H1 (cell line): ENCODE data around the gene ADPRH. TPM values are rescaled to one million over a fixed set of nuclear protein-coding genes. Genes with fewer than 3 reads are reported as not detected.

ENCODE experiments used
- CTCF ChIA-PET: fragments of 300-600 bp; sonication (Branson Sonifier 250); formaldehyde crosslinking; loops from one replicate; lab custom pipeline; 2021; ENCODE audit not compliant: partially characterized antibody; lab: Charles Lee
- POLR2A ChIA-PET: fragments of 300-600 bp; sonication (Branson Sonifier 250); formaldehyde crosslinking; loops from one replicate; lab custom pipeline; 2021; ENCODE audit warnings: inconsistent platforms; ENCODE audit not compliant: partially characterized antibody; lab: Charles Lee
- DNase-seq, 2 experiments: peaks; one replicate each; pipeline versions ENCODE4 v3.0.0 to v3.0.0-alpha.2; 2010 to 2022; ENCODE audit warnings: low spot score in 2 of 2, low read depth in 1 of 2, mixed read lengths in 1 of 2
- FAIRE-seq: peaks from 2 replicates; lab custom pipeline; 2011; peaks lifted over from hg19 to GRCh38; lab: Jason Lieb, UNC
- H2AFZ ChIP-seq: 2 replicates; pipeline ENCODE4 v1.8.1; 2012; ENCODE audit warnings: low read length, inconsistent platforms
- H2AK5ac ChIP-seq: 2 replicates; pipeline ENCODE4 v1.6.1; 2013; ENCODE audit warnings: low read depth, low read length
- H2BK120ac ChIP-seq: replicated peaks from 2 replicates; pipeline ENCODE3; 2013; ENCODE audit warnings: low read depth, low read length, inconsistent platforms
- H2BK12ac ChIP-seq: 2 replicates; pipeline ENCODE4 v1.6.1; 2013; ENCODE audit warnings: low read depth, low read length
- H2BK15ac ChIP-seq: 2 replicates; pipeline ENCODE4 v1.6.1; 2013; ENCODE audit warnings: low read length
- H2BK20ac ChIP-seq: 2 replicates; pipeline ENCODE4 v1.6.1; 2013; ENCODE audit warnings: low read length
- H2BK5ac ChIP-seq: 2 replicates; pipeline ENCODE4 v1.6.1; 2013; ENCODE audit warnings: low read depth, low read length
- H3K14ac ChIP-seq: 2 replicates; pipeline ENCODE4 v1.6.1; 2013; ENCODE audit warnings: inconsistent platforms; ENCODE audit not compliant: insufficient read length
- H3K18ac ChIP-seq: 2 replicates; pipeline ENCODE4 v1.6.1; 2013; ENCODE audit warnings: low read length; ENCODE audit errors: extremely low read depth
- H3K23ac ChIP-seq: 2 replicates; pipeline ENCODE4 v1.6.1; 2013; ENCODE audit warnings: inconsistent platforms; ENCODE audit not compliant: insufficient read length
- H3K23me2 ChIP-seq: 2 replicates; pipeline ENCODE4 v1.6.1; 2013; ENCODE audit warnings: low read depth, low read length
- H3K27ac ChIP-seq: 2 replicates; pipeline ENCODE4 v1.6.1; 2011; ENCODE audit warnings: low read depth, low read length, inconsistent platforms
- H3K27me3 ChIP-seq, 4 experiments: replicated peaks in 1 of 4; 1 replicate in 1 of 4; 2 replicates in 3 of 4; pipeline versions ENCODE4 v1.6.1 to v1.8.1; 2011 to 2013; ENCODE audit warnings: low read length in 3 of 4, mild to moderate bottlenecking in 3 of 4, inconsistent platforms in 2 of 4, mixed read lengths in 2 of 4, moderate library complexity in 1 of 4; ENCODE audit not compliant: control insufficient read depth in 3 of 4, insufficient read depth in 3 of 4; ENCODE audit errors: extremely low read depth in 1 of 4
- H3K36me3 ChIP-seq, 4 experiments: 2 replicates each; pipeline versions ENCODE4 v1.6.1 to v1.8.1; 2011 to 2013; ENCODE audit warnings: mild to moderate bottlenecking in 4 of 4, low read length in 3 of 4, moderate library complexity in 2 of 4, control low read depth in 1 of 4, inconsistent platforms in 1 of 4; ENCODE audit not compliant: insufficient read depth in 4 of 4, control insufficient read depth in 2 of 4
- H3K4ac ChIP-seq: replicated peaks from 2 replicates; pipeline ENCODE3; 2013; ENCODE audit warnings: low read length, low read depth, mixed read lengths, inconsistent platforms; ENCODE audit not compliant: insufficient read length
- H3K4me1 ChIP-seq, 4 experiments: replicated peaks in 1 of 4; 1 replicate in 1 of 4; 2 replicates in 3 of 4; pipeline versions ENCODE4 v1.6.1 to v1.8.1; 2011 to 2013; ENCODE audit warnings: low read length in 3 of 4, inconsistent platforms in 2 of 4, mixed read lengths in 1 of 4; ENCODE audit not compliant: insufficient read depth in 4 of 4, control insufficient read depth in 3 of 4
- H3K4me2 ChIP-seq, 2 experiments: 2 replicates each; pipeline versions ENCODE4 v1.6.1 to v1.8.1; 2011 to 2013; ENCODE audit warnings: low read depth in 2 of 2, low read length in 2 of 2, control low read depth in 1 of 2, inconsistent platforms in 1 of 2, mild to moderate bottlenecking in 1 of 2; ENCODE audit not compliant: insufficient read depth in 1 of 2
- H3K4me3 ChIP-seq, 4 experiments: fragments of 200-600, 300-600 bp in 1 of 4; sonication (generic), shearing (Covaris generic), sonication (Bioruptor Twin) in 1 of 4; 2 replicates each; pipeline versions ENCODE4 v1.5.1 to v1.8.1; 2011 to 2016; ENCODE audit warnings: low read length in 4 of 4, low read depth in 3 of 4, control low read depth in 2 of 4, inconsistent platforms in 2 of 4, mild to moderate bottlenecking in 2 of 4, mixed read lengths in 1 of 4, moderate library complexity in 1 of 4; ENCODE audit not compliant: insufficient read depth in 2 of 4; ENCODE audit errors: extremely low read depth in 1 of 4
- H3K56ac ChIP-seq: replicated peaks from 2 replicates; pipeline ENCODE3; 2013; ENCODE audit warnings: low read depth, mild to moderate bottlenecking, mixed read lengths, low read length, inconsistent platforms; ENCODE audit not compliant: insufficient read length
- H3K79me1 ChIP-seq: 2 replicates; pipeline ENCODE4 v1.6.1; 2013; ENCODE audit warnings: low read depth, low read length, control low read depth
- H3K79me2 ChIP-seq, 2 experiments: 2 replicates each; pipeline versions ENCODE4 v1.6.1 to v1.8.1; 2012 to 2013; ENCODE audit warnings: low read length in 2 of 2, mild to moderate bottlenecking in 2 of 2, inconsistent platforms in 1 of 2; ENCODE audit not compliant: insufficient read depth in 2 of 2, control insufficient read depth in 1 of 2
- H3K9ac ChIP-seq, 4 experiments: replicated peaks in 1 of 4; 1 replicate in 1 of 4; 2 replicates in 3 of 4; pipeline versions ENCODE4 v1.6.1 to v1.8.1; 2011 to 2013; ENCODE audit warnings: low read depth in 3 of 4, low read length in 3 of 4, control low read depth in 2 of 4, mild to moderate bottlenecking in 2 of 4, moderate library complexity in 2 of 4, inconsistent platforms in 1 of 4; ENCODE audit errors: extremely low read depth in 1 of 4
- H3K9me3 ChIP-seq, 2 experiments: 2 replicates each; pipeline versions ENCODE4 v1.6.1 to v1.8.1; 2012 to 2013; ENCODE audit warnings: mild to moderate bottlenecking in 2 of 2, moderate library complexity in 2 of 2, control low read depth in 1 of 2, inconsistent platforms in 1 of 2, low read depth in 1 of 2, low read length in 1 of 2, mixed read lengths in 1 of 2; ENCODE audit not compliant: insufficient read depth in 2 of 2
- H4K20me1 ChIP-seq, 2 experiments: replicated peaks in 1 of 2; 2 replicates each; pipeline versions ENCODE3 to v1.8.1; 2011 to 2013; ENCODE audit warnings: inconsistent platforms in 2 of 2, low read length in 2 of 2, mild to moderate bottlenecking in 1 of 2; ENCODE audit not compliant: insufficient read depth in 2 of 2, control insufficient read depth in 1 of 2
- H4K5ac ChIP-seq: 2 replicates; pipeline ENCODE4 v1.6.1; 2013; ENCODE audit warnings: low read length, low read depth, mixed read lengths, inconsistent platforms; ENCODE audit not compliant: insufficient read length
- H4K8ac ChIP-seq: 2 replicates; pipeline ENCODE4 v1.8.0; 2013; ENCODE audit warnings: mild to moderate bottlenecking, moderate library complexity, low read length, inconsistent platforms; ENCODE audit not compliant: insufficient read depth; ENCODE audit errors: extremely low read depth
- H4K91ac ChIP-seq: replicated peaks from 2 replicates; pipeline ENCODE3; 2013; ENCODE audit warnings: low read length, mixed read lengths, inconsistent platforms; ENCODE audit not compliant: insufficient read length
- CHD2 ChIP-seq: IDR thresholded peaks from 2 replicates; pipeline ENCODE4 v1.6.1; 2012; ENCODE audit warnings: low read length, improper control_type of control experiment
- JUND ChIP-seq: IDR thresholded peaks from 2 replicates; pipeline ENCODE4 v1.6.1; 2011; ENCODE audit warnings: mild to moderate bottlenecking, improper control_type of control experiment, low read length
- TBP ChIP-seq: IDR thresholded peaks from 2 replicates; pipeline ENCODE4 v1.6.1; 2011; ENCODE audit warnings: low read depth, low read length, improper control_type of control experiment
- WGBS, 2 experiments: shearing (Covaris generic) in 1 of 2; methylation state at CpG; one replicate each; pipeline versions ENCODE4 v1.1.6 to v1.1.7; 2013 to 2015; ENCODE audit warnings: low lambda C conversion rate in 2 of 2, mixed read lengths in 2 of 2, inconsistent platforms in 1 of 2, low coverage in 1 of 2, missing lambda C conversion rate in 1 of 2; ENCODE audit not compliant: insufficient replicate concordance in 2 of 2, insufficient coverage in 1 of 2, insufficient read length in 1 of 2; ENCODE audit errors: extremely low coverage in 1 of 2, missing lambda C conversion rate in 1 of 2; 5-methylcytosine and 5-hydroxymethylcytosine counted together
- polyA plus RNA-seq, 7 experiments: library from polyadenylated mRNA; depleted of rRNA in 3 of 7; stranded (reverse) in 5 of 7; unstranded in 2 of 7; fragments of >200 nt in 5 of 7; fragments of 200-250 nt in 2 of 7; gene quantifications; 1 replicate in 5 of 7; 2 replicates in 1 of 7; 4 replicates in 1 of 7; pipeline versions ENCODE4 v1.2.1 to v1.2.3, GENCODE V29; 2011 to 2013; ENCODE audit warnings: missing spikeins in 2 of 7, mixed read lengths in 2 of 7
- total RNA-seq: library from RNA; stranded (reverse); fragmentation: NEBNext Ultra II Directional; extraction: Animal tissue kit (Norgen Biotek cat#: 25700); gene quantifications from 2 replicates; pipeline ENCODE4 v1.2.1, GENCODE V29; 2021

ADPRH gene
- total and polyA plus RNA-seq, 2 of the 8 experiments (the other 6 are each of a cell fraction or from before 2014, with no cell fraction given), result 2.6 to 4.2 TPM

DNA sequence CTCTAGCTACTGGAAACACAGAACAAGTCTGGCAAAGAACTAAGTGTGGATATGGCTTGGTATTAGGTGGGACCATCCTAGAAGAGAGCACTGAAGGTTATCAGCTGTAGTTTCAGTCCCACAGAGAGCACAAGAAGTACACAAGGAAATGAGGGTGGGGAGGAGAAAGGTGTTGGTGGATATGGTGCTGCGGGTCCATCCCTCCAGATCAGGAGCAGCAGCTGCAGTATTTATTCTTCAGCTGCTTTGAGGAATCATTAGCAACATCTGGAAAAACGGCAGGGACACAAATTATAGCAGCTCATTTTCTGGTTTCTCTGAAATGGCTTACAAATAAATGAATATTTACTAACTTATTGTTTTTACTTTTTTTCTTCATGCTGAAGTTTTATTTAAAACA lies 48.8 kb upstream of the ADPRH start:
- TF ChIP-seq TBP, result no peak
- no peak for TF ChIP-seq CHD2
- no peak for TF ChIP-seq JUND
- H3K4me1 ChIP-seq, result peaks cover 0 to under 1% (median 0%) of the 10 kb centered on the region in 4 experiments; a peak in 2 of 7 replicates
- no peak overlapping the region for H2AFZ ChIP-seq
- H3K27me3 ChIP-seq, result no peaks in the 10 kb centered on the region
- H2BK20ac ChIP-seq, result no peak overlapping the region
- H3K9me3 ChIP-seq, result no peaks in the 10 kb centered on the region
- H4K20me1 ChIP-seq, result no peaks in the 10 kb centered on the region
- CTCF ChIA-PET, result interaction anchor here (0.7 to 1.4 kb wide), 3 partner anchors 9 to 29 kb away, joined by 3 to 6 read pairs (median 4); partner anchors contain the start of gene CD80
- FAIRE-seq, result no peak
- H4K91ac ChIP-seq, result no peak overlapping the region
- WGBS, 2 experiments, result 83% methylated on average over 2 of the region's 2 CpGs; no CpG with 5 or more reads in 1 of the 2 experiments
- no peaks in the 10 kb centered on the region for H3K23me2 ChIP-seq
- no peak overlapping the region for H2BK12ac ChIP-seq
- POLR2A ChIA-PET, result interaction anchor here (0.8 to 1.2 kb wide), 2 partner anchors 9 to 13 kb away, joined by 3 to 4 read pairs; no protein-coding TSS in a partner anchor
- H3K36me3 ChIP-seq, result no peaks in the 10 kb centered on the region
- H2BK5ac ChIP-seq, result no peak overlapping the region
- H2BK15ac ChIP-seq, result no peak overlapping the region
- no peak overlapping the region for H3K23ac ChIP-seq
- no peak overlapping the region for H3K27ac ChIP-seq
- H3K18ac ChIP-seq, result no peak overlapping the region
- H3K56ac ChIP-seq, result no peak overlapping the region
- no peak for DNase-seq
- no peak overlapping the region for H3K4me2 ChIP-seq
- no peak overlapping the region for H2BK120ac ChIP-seq
- no peak overlapping the region for H3K14ac ChIP-seq
- no peak overlapping the region for H4K8ac ChIP-seq
- H2AK5ac ChIP-seq, result no peak overlapping the region
- no peaks in the 10 kb centered on the region for H3K79me1 ChIP-seq
- no peaks in the 10 kb centered on the region for H3K79me2 ChIP-seq
- H3K9ac ChIP-seq, result no peak overlapping the region
- no peak overlapping the region for H3K4me3 ChIP-seq
- no peak overlapping the region for H4K5ac ChIP-seq
- H3K4ac ChIP-seq, result no peak overlapping the region
